ENCODE data around the gene OR6J1.
"Not testable (repeated sequence)": the region's sequence is repeated elsewhere in the genome, so short reads cannot be mapped to it uniquely, and the experiment has no call there.

Gene OR6J1

GRCh38 chr14:22601996-22602395 lies 42.2 kb downstream of the OR6J1 start:
- DNase-seq = no peak

GRCh38 chr14:22601456-22601855 lies 42.7 kb downstream of the OR6J1 start:
- no peak for DNase-seq

GRCh38 chr14:22600027-22600426 lies 44.1 kb downstream of the OR6J1 start:
- DNase-seq = no peak

- DNase-seq = no peak
Observed at GRCh38 chr14:22599349-22599748, 44.8 kb downstream of the OR6J1 start.

GRCh38 chr14:22598896-22599244 lies 45.3 kb downstream of the OR6J1 start:
- peak; percentile 49 for DNase-seq

- peak; percentile 69 for DNase-seq
Observed at GRCh38 chr14:22598099-22598895, 45.9 kb downstream of the OR6J1 start, which contains the start of gene ABHD4. TSS of gene ABHD4 (plus strand) at chr14:22598300. CDS start at chr14:22598307, 7 bp downstream.

- no peak for DNase-seq
Observed at GRCh38 chr14:22597771-22598098, 46.4 kb downstream of the OR6J1 start.

GRCh38 chr14:22597265-22597664 lies 46.9 kb downstream of the OR6J1 start:
- no peak for DNase-seq

GRCh38 chr14:22596354-22596879 lies 47.7 kb downstream of the OR6J1 start:
- DNase-seq = no peak

- DNase-seq = no peak
Observed at GRCh38 chr14:22594156-22594716, 49.9 kb downstream of the OR6J1 start.

GRCh38 chr14:22593601-22594000 lies 50.6 kb downstream of the OR6J1 start:
- DNase-seq = no peak

GRCh38 chr14:22593189-22593588 lies 51.0 kb downstream of the OR6J1 start:
- DNase-seq = no peak

GRCh38 chr14:22589096-22589839 lies 54.9 kb downstream of the OR6J1 start, which contains the start of gene DAD1:
TSS of gene DAD1 (minus strand) at chr14:22589224. CDS start at chr14:22589157, 67 bp downstream.
- peak; percentile 99 for DNase-seq

GRCh38 chr14:22588526-22589095 lies 55.5 kb downstream of the OR6J1 start:
- DNase-seq = no peak

GRCh38 chr14:22587677-22588422 lies 56.3 kb downstream of the OR6J1 start:
- not testable (repeated sequence) for DNase-seq

- no peak for DNase-seq
Observed at GRCh38 chr14:22587247-22587646, 56.9 kb downstream of the OR6J1 start.

GRCh38 chr14:22583994-22584393 lies 60.2 kb downstream of the OR6J1 start:
- no peak for DNase-seq

Data from CD4-positive, alpha-beta T cell treated with Interleukin-6 for 4 hours (primary cell).